NCI-H1436 (cell line): ENCODE measurements around the gene GPR141.

ENCODE experiments used
- DNase-seq: peaks from one replicate; lab custom pipeline; 2025; lab: John Stamatoyannopoulos, UW

The GPR141 gene

DNA sequence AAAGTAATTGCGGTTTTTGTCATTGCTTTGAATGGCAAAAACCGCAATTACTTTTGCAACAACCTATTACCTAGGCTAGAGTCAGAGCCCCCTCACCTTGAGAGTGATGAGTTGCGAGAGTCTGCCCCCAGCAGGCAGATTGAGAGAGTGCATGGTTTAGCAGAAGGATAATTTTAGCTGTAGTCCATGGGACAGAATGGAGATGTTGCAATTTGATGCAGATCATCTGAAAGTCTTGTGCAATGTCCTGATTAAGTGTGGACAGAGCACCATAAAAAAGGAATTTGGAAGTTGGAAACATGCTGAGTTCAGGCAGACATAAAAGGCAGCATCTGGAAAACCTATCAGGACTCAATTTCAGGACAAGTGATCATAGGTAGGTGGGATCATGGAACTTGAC, 48.7 kb downstream of the GPR141 start:
- DNase-seq, result no peak

DNA sequence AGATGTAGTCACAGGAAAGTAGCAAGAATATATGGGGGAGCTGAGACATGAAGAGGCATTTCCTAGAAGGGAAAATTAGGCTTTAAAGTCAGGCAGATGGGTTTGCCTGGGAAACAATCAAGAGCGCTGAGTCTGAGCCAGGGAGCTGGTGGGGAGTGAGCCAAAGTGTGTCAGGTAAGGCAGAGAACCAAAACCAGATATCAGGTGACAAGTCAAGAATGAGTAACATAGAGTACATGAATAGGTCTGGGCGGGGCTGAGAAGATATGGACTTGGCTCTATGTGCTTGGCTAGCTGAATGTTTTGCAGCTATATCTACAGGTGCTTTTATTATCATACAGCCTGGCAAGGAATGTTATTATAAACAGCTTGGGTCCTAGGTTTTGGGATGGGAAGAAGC, 49.3 kb downstream of the GPR141 start:
- DNase-seq, result no peak

DNA sequence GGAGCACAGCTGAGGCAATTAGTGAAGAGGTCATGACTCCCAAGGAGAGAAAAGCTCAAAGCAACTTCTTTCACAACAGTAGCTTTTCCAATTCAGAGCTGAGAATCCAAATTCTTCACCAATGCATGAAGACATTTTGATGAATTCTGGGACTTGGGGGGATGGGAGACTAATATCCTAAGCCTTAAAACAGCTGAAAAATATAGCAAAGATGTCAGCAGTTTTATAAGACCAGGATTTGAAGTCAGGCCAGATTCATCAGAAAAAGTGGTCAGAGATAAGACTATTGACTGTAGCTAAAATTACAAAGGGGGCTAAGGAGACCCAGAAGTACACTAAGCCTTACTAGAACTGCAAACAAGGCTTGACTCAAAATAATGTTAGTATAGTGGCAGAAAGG, 51.6 kb downstream of the GPR141 start:
- no peak for DNase-seq

DNA sequence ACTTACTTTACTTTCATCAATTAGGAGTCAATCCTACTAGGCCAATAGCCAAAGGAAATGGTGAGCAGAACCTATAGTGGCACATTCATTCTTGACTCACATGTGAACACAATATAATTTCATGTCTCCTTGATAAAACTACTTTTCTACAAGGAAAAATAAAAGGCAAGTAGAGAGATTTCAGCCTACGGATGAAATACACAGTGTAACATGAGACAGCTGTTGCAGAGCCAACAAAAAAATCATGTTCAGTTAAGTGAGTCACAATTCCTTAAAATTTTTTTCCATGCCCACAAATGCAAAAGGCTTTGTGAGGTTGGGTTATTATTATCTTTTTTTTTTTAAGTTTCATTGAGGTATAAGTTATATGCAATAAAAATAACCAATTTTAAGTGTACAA, 54.8 kb downstream of the GPR141 start:
- DNase-seq, result no peak

DNA sequence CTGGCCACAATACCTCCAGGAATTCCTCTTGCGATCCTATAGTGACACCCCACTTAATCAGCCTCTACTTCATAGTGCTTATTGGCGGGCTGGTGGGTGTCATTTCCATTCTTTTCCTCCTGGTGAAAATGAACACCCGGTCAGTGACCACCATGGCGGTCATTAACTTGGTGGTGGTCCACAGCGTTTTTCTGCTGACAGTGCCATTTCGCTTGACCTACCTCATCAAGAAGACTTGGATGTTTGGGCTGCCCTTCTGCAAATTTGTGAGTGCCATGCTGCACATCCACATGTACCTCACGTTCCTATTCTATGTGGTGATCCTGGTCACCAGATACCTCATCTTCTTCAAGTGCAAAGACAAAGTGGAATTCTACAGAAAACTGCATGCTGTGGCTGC, 56.8 kb downstream of the GPR141 start:
- DNase-seq, result no peak

DNA sequence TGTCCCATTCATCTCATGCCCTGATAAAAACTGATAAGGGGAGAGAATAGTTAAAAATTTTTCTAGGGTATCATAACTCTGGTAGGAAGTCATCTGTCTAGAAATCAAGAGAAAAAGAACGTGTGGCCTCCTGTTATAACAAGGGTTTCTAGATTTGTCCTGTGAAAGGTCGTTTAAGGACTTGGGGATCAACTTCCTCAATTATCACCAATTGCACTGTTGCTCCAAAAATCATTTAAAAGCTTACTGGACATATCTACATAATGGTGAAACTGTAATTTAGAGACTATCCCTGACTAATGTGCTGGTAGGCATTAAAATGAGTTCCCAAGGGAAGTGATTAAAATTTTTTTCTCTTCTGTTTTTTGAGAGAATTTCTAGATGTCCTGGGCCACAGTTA, 58.2 kb downstream of the GPR141 start:
- no peak for DNase-seq

DNA sequence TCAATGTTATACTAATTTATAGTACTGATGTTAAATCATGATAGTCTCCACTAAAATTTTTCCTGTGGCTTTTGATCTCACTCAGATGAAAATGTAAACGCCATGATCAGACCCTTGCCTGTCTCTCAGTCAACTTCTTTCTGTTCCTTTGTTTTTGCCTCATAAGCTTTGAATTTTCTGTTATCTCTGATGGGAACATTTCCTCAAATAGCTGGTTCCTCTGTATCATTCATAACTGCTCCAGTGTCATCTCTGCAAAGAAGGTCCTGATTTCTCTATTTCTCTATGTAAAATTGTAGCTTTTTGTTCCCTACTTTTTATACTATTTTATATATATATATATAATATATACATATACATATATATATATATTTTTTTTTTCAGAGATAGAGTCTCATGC, 67.5 kb downstream of the GPR141 start:
- DNase-seq, result no peak

DNA sequence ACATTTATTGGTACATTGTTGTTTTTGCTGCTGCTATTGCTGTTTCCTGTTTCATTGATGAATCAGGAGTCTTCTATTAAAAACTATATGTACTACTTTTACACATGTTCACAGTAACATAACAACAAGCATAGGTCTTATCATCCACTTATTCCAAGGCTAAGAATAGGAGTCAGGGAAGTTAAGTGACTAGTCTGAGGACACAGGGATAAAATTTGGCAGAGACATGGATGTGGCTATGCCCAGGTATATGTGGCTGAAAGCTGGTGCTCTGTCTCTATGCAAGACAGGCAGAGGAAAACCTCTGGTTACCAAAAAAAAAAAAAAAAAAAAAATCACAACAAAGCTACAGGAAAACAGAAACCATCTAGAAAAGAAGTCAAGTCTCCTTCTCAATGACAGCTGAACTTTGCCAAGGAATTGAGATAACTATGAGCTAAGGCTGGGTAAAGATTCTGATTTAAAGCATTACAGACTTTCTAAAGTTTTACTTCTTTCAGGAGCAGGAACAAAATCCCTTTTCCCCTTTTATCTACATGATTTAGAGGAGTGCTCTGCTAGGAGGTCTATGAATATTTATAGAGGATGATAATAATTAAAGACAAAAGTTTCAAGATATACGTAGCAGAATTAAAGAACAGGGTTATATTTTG, 70.0 kb downstream of the GPR141 start:
- no peak for DNase-seq

DNA sequence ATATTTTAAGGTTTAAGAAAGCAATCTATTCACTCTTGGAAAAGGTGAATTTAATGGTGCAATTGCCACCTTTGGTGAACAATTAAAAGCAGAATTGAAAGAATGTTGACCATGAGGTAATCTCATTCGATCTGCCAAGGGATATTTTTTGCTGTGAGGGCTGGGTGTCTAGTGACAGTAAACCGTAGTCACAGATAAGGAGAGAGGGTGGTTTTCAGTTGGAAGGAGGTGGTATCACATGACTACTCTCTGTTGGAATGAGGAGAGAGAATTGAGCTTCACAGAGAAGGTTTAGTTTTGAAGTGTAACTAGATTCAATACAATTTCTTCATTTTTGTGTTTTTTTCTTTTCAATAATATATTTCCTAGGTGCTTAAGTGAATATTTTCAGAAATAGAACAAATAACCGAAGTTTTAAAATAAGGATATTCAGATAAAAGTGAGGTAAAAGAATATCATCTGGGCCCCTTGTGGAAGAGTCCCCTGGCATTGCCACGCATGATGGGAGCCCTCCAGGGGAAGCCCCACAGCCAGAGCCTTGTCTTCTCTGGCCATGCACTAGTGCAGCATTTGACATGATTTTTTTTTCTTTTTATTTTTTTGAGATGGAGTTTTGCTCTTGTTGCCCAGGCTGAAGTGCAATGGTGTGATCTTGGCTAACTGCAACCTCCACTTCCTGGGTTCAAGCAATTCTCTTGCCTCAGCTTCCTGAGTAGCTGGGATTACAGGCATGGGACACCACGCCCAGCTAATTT, 73.4 kb downstream of the GPR141 start:
- DNase-seq, result no peak

DNA sequence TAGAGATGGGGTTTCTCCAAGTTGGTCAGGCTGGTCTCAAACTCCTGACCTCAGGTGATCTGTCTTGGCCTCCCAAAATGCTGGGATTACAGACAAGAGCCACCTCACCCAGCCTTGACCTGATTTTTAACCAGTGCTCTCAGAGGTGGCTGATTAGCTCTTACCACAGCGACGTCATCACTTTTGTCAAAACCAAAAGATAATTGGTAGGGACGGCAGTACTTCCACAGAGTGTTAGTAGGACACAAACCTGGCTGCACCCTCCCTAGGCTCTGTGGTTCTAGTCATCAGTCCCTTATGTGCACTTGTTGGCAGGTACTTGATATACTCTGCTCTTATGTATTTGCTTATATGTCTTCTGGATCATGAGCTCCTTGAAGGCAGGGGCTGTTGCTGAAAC, 74.0 kb downstream of the GPR141 start:
- no peak for DNase-seq

DNA sequence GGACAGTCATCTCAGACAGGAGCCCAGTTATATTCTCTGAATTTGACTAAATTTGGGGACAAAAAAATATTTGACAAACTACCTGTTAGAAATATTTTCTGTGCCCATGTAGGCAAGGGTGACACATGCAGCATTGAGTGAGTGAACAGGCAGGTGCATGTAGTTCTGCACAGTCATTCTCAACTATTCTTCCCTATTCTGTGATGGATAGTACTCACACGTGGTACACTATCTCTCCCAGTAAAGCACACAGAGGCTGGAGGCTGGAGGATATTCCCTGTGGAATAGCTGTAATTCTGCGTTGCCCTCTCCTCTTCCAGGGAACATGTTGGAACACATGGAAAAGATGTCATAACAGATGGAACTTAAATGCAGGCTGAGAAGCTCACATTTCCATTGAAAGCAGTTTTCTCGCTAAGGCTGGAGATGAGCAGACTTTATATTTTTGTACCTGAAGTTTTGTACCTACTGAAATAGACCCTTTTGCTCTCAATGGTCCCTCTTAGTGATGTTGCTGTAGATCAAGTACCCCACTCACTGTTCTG, 75.0 kb downstream of the GPR141 start:
- DNase-seq, result no peak

DNA sequence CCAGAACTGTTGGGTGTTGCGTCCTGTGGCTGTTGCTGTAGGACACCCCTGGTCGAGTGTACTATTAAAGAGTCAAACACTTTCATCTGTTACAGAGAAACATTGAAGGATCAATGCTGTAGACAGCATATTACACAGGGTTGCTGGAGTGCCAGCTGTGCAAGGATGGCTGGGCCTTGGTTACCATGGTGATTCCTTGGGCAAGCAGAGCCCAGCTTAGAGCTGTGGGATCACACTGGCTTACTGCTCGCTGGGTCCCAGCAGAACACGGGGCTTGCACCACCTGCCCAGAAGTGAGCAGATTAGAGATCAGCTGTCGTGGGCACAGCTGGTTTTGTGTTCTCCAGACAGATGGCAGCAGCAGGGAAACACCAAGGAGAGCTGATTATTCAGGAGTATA, 76.0 kb downstream of the GPR141 start:
- no peak for DNase-seq

DNA sequence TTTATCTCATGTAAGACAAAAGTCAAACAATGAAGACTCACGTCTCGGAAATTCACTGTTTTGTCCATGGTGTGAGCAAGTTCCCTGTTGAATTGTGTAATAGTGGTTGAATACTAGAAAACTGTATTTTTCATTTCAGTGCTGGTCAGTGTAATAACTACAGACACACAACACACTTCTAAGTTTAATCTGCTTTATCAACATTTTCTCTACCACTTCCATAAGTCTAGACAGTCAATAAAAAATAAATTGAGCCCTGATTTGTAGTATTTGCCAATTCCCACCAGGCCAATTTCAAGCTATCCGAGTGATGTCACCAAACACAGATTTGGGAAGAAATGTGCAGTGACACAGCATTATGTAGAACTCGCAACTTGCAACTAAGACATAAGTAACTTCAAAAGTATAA, 81.9 kb downstream of the GPR141 start:
- no peak for DNase-seq

DNA sequence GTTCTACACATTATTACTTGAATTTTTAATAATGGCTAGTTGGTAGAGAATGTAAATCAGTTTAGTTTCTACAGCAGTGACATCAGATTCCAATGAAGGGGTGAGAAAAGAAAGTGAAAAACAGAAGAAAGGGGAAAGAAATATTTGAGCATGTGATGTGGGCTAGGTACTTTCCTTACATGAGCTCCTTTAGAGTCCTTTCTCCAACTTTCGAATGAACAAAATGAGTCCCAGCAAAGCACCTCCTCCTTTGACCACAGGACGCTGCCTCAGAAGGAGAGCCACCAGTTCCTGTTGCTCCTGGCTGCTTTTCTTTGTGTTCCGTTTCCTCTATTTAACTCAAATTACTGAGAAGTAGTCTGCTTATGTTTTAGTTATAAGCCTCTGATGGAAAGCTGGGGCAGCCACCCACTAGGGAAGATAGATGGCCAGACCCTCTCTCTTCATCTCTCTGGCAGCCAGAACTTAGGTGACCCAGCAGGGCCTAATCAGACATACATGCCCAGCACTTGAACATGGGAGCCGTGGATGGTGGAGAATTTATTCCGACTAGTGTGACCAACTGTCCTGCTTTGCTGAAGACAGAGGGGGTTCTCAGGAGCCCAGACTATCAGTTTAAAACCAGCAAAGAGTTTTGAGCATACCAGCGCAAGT, 82.4 kb downstream of the GPR141 start:
- DNase-seq, result no peak

DNA sequence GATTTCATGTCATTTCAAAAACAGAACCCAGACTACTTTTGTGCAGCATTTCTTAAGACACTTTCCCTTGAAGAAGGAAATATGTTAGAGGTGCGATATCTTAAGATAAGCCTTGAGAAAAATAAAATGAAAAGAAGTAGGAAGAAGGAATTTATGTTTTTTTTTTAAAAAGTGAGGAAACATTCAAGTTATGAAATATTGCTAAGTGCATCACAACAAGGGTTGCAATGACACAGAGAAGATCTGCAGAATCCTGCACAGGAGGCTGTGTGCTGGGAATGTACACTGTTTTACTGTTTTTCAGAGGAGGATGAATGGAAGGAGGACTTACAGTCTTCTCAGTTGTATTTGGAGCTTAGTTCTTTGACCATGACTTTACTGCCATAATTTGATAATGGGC, 85.0 kb downstream of the GPR141 start:
- DNase-seq, result no peak

DNA sequence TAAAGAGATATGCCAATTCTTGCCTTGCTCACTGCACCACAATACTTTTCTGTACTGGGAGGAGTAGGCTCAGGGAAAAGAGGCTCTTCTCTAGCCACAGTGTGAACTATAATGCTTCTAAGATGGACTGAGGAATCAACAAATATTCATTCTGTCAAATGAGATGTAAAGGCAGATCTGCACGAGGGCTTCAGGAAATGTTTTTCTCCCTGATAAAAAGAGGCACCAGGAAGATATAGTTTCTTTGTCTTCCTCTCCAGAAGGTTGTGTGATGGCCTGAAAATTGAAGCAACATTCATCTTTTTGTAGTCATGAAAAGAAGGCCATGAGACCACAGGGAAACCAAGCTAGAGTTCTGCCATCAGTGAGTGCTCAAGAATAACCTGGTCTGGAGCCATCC, 85.7 kb downstream of the GPR141 start:
- DNase-seq, result no peak

DNA sequence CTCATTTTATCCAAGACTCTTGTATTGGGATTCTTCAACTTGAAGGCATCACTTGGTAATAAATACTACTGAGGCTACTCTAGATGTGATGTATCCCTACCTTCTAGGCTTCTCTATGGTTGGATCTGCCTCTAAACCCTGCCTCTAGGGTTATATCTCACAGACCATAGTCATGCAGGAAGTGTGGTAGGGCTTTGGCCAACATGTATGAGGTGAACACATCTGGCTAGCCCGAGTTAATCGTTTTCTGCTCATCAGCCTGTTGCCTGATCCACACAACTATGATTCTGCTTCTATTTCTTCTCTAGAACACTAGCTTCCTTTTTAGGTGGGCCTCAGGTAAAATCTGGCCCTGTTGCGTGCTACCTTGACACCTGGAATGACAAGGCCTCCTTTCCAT, 86.2 kb downstream of the GPR141 start:
- DNase-seq, result no peak

DNA sequence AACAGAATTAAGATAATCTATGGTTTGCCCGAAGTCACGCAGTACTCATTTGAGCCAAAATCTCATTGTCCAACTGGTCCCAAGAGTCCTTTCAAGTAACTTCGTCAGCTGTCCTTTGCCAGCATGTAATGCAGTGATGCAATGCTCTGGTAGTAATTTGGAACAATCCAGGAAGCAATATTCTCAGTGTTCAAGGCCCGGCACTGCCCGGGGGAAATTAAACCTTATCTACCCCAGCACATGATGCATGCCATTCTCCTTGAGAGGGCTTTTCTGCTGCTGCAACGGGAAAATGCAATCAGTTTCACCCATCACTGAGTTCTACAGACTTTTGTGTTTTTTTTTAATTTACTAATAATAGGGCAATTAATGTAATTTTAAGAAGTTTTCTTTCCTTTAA, 87.3 kb downstream of the GPR141 start:
- no peak for DNase-seq

DNA sequence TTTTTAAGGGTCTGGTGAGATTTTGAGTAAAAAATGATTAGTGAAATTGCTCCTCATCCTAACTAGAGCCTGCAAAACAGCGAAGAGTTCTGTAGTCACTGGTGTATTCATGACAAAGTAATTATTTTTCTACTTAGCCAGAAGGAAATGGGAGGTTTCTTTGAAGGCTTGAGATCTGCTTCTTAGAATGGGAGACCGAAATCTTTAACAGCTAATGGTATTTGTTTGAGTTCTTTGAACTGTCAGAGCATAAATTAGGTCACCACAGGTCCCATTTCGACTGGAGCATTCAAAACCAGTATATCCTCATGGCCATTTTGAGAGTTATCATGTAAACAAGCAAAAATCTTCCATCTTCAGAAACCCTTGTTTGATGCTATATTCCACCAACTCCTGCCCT, 87.8 kb downstream of the GPR141 start:
- no peak for DNase-seq

DNA sequence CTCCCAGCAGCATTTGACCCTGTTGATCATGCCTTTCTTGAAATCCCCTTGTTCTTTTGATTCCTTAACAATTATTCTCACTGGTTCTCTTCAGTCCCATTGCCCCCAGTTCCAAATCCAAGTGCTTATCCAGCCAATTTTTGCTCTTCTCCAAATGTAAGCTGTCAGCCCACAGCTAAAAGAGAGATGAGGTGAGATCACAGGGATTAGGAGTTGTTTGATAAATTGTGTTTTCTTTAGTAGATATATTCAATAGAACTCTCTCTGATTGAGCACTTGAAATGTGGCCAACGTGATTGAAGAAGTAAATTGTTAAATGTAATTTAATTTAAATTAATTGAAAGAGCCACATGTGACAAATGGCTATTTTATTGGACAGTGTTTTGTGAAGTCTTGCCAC, 88.2 kb downstream of the GPR141 start:
- no peak for DNase-seq

DNA sequence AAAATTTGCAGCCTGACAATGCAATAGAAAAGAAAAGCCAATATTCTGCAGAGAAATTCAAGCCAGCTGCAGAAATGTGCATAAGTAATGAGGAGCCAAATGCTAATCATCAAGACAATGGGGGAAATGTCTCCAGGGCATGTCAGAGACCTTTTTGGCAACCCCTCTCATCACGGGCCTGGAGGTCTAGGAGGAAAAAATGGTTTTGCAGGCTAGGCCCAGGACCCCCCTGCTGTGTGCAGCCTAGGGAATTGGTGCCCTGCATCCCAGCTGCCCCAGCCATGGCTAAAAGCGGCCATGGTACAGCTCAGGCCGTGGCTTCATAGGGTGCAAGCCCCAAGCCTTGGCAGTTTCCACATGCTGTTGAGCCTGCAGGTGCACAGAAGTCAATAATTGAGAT, 92.4 kb downstream of the GPR141 start:
- DNase-seq, result no peak

DNA sequence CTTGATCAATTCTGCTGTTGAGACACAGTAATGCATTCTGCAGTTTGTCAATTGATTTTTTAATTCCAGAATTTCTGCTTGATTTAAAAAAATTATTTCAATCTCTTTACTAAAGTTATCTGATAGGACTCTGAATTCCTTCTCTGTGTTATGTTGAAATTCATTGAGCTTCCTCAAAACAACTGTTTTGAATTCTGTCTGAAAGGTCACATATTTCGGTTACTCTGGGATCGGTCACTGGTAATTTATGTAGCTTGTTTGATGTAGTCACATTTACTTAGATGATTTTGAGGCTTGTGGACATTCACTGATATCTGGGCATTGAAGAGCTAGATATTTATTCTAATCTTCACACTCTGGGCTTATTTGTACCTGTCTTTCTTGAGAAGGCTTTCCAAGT, 97.6 kb downstream of the GPR141 start:
- DNase-seq, result no peak

DNA sequence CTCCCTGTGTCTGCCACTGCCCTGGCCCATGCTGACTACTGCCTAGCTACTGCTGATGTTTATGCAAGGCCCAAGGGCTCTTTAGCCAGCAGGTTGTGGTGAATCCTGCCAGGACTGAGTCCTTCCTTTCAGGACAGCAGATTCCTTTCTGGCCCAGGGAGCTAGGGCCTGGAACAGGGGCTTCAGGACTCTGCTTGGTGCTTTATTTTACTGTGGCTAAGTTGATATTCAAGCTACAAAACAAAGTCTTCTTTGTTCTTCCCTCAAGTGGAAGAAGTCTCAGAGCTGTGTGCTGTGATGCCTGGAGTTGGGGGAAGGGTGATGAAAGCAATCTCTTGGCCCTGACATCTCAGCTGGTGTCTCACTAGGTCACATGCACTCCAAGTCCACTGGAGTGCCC, 98.6 kb downstream of the GPR141 start:
- no peak for DNase-seq
